Middle frontal gyrus (tissue), 1 donor: Measurements from ENCODE around the gene TRIO.

ENCODE experiments used
- DNase-seq: peaks from one replicate; pipeline ENCODE4 v3.0.0-alpha.2; 2015; ENCODE audit warnings: low spot score; ENCODE audit errors: extremely low spot score

Gene TRIO

DNA sequence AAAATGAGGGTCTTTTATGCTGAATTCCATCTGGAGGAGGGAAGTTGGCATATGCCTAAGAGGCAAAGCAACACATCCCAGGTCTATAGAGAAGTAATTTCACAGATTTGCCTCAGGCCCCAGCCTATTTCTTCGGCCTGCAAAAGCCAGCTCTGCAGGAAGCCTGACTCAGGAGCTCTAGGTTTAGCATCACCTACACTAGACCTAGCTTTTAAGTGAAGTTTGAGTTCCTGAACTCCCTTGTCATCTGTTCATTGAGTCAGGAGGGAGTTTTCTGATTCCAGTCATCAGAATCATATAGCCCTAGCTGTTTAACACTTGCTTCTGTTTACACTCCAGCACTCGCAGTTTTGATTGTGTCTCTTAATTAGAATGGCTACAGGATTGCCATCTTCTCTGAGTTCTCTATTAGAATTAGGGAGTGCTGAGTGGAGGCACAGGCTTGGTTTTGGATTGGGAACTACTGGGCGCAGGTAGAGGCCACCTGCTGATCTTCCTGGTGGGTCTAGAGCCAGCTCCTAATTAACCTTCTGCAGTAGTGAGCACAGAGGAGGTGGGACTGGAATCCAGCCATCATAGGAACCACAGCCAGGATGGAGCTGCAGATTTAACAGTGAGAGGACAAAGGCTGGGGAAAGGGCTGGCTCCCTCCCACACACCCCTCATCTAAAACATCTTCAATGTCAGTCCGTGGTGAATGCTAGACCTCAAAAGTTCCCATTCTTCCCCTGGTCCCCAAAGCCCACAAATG is 179.5 kb downstream of the TRIO start:
- DNase-seq = no peak

DNA sequence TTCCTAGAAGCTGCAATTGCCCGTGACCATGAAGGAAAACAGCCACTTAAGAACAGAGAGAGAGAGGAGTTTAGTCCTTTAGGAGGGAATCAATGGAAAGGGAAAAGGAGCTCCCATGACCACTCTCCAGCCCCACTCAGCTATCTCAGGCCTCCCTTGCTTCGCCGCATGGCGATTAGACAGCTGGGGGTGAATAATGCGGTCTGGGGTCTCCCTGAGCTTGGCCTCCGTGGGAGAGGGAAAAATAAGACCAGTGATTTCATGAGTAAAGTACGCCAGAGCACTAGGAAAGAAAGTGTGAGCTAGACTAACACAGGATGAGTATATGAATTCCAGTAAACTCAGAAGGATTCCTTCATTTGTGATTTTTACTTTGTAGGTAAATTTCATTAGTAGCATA is 180.3 kb downstream of the TRIO start:
- DNase-seq = no peak

DNA sequence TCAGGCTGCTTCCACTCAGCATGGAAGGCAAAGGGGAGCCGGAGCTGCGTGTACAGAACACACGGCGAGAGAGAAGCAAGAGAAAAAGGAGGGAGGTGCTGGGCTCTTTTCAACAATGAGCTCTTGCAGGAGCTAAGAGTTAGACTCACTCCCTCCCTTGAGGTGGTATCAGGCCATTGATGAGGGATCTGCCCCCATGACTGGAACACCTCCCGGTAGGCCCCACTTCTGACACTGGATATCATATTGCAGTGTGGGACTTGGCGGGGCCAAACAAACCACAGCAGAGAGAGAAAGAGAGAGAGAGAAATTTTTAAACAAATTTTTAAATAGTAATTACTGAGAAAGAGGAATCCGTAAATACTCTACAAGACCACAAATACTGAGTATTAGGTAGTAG is 182.2 kb downstream of the TRIO start:
- DNase-seq = no peak

DNA sequence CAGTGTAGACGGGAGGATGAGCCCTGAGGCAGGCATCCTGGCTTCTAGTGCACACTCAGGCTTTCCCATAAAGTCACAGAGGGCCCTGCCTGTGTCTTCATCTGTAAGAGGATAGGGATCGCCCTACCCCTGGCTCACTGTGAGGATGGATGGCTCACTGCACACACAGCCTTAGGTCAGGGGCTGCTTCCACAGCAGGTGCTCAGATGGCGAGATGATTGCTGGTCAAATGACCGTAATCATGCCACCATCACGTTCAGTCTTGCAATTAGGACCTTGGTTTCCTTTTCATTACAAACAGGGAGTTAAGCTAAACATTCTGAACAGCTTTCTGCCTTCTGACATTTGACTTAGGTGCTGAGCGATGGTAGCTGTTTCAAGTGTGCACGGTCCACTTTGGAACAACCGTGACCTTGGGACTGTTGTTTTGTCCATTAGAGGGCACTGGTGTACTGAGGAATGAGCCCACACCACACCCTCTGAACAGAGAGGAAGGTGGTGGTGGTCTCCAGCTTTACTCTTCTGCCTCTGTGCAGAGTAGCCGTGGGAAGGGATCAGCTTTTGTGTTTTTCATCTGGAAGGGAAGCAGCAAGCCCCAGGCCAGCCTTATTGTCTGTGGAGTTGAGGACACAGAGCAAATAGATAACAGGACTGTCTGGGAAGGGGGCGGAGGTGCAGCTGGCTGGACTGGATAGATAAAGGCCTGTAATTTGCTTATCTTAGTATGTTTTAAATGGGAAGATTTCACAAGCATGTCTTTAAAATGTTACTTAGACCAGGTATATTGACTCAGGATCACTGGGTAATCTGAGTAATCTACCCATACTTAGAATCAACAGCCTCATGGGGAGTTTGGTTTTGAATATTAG is 183.1 kb downstream of the TRIO start:
- no peak for DNase-seq

DNA sequence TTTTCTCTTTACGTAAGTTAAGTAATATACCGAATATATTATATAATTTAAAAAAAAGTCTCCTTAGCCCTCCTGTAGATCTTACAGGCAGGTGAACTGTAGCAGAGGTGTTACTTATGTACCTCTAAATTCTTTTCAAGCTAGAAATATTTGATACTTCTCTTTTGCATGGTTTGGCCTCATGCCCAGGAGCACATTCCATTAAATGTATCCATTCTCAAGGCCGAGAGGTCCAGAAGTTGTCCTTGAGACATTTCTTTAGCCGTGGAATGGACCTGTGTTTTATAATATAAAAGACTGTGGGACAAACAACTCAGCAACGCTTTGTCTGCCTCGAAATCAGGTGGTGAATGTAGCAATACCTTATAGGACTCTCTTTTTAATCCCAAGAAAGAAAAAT is 184.5 kb downstream of the TRIO start:
- no peak for DNase-seq

DNA sequence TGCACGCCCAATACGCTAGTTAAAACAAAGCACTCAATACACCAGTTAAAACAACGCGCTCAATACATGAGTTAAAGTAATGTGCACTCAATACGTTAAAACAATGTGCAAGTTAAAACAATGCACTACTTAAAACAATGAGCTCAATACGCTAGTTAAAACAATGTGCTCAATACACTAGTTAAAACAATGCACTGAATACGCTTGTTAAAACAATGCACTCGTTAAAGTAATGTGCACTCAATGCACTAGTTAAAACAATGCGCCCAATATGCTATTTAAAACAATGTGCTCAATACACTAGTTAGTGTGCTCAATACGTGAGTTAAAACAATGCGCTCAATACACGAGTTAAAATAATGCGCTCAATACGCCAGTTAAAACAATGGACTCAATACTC is 185.0 kb downstream of the TRIO start:
- no peak for DNase-seq

DNA sequence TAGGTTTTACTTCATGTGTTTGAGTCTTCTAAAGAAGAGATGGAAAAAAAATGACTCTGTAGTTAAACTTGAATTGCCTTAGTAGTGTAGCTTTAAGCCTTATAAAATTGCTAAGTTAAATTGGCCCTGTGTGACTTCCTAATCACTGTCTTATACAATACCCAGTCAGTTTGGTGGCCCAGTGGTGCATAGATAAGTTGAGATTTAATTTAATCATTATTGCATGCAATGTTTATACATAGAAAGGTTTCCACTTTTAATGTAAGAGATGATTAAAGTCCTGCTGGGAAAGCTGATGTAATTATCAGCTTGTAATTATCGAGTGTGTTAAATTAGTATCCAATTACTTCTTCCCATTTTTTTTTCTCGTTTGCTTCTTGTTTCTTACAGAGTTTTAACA is 187.1 kb downstream of the TRIO start:
- no peak for DNase-seq

DNA sequence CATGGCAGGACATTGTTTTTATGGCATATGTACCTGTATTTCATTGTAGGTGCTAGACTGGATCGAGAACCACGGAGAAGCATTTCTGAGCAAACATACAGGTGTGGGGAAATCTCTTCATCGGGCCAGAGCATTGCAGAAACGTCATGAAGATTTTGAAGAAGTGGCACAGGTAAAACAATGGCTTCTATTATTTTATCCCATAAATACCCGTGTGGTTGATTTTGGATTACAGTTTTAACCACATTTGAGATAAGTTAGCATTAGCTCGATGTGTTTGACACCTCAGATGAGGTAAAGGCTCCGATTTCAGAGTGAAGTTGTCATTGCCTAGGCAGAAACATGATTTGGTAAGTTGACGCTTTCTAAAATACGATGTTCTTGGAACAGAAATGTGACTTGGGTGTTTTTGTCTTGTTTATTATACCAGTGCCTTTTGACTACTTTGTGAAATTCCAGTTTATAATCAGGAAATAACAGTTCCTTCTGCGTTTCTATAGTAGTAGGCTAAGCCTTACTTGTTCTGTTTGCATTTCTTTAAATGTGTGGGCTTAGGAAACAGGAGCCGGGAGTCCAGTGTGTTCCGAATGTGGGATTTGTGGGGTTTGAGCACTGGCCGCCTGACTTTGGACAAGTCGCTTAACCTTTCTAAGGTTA is 187.7 kb downstream of the TRIO start:
- no peak for DNase-seq

DNA sequence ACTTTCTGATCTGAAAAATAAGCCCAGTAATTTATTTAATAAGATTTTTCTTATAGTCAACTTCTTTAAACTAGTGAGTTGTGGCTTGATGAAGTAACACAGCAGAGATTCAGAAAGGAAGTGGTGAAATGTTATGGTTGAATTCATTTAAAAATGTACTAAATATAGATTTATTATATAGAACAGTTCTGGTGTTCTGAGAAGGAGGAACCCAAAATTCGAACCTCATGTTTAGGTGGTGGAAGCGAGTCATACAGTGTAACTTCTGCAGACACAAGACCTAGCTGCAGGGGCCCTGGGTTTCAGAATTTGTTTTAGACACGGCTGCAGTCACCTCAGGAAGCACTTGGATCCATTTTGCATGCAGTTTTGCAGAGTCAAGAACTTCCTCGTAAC is 188.2 kb downstream of the TRIO start:
- DNase-seq = no peak

DNA sequence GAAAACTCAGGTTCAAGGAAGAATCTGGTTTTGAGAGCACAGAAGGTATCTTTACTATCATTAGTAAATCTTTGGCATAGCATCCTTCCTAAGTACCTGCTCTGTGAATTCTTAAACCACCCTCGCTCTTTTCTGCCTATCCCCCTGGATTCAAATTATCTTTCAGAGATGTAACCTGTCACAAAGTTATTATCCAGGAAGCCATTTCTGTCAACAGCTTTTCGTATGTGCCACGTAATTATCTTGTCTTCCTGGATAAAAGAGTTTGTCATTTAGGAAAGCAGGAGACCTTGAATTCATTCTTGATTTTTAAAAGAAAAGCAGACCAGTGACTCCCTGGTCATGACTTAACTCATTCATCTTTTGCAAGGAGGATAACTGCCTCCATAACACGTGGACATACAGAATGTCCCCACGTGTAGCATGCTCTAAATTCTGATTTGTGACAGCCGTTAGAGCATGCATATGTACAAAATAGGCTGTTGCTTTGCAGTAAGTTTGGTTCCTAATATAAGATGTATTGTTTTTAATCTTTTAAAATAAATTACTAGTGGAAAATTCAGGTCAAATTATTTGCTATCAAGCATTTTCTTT is 189.0 kb downstream of the TRIO start:
- no peak for DNase-seq

DNA sequence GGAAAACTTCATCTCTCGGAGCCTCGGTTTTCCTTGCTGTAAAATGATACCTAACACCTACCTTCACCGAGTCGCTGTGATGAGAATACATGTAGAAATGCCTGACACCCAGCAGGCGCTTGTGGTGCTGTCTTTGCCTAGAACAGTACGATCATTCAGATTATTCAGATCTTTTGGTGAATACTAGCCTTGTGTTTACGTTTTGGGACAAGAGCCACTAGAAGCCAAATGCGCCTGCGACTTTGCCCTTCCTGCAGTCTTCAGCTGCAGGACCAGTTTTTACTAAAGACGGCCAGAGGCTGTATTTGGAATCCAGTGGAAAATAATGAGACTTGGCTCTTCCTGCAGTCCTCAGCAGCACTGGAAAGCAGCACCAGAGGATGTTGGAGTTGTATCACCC is 189.6 kb downstream of the TRIO start:
- DNase-seq = no peak

DNA sequence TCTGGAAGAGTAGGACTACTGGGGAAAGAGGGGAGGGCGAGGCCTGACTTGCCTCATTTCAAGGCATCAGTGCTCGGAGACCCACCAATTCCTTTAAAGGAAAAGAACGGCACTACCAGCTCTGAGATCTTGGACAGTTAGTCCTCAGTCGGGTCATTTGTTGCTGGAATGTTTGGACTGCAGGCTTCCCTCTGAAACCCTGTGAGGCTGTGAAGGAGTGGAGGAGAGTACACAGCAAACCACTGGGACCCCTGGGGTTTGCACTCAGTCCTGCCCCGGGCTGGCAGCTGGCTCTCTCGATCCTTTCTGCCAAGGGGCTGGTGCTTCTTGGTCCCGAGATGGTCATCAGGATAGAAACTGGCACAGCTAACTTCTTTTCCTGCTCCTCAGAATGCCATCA is 194.5 kb downstream of the TRIO start:
- DNase-seq = no peak

DNA sequence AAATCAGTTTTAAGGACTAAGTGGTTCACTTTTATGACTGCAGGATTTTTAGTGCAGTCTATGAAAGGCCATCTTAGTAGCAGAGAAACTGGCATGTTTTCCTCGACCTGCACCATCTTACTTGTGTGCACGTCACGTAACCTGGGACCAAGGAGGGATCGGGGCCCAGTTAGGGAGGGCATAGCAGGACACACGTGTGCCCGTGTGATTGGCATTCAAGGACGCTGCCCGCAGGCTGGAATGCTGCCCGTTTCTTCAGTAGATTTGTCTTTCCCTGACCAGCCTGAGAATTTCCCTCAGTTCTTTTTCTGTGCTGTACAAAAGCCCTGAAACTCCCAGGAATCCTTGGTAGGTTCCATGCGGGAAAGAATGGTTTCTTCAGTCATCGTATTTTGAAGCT is 196.3 kb downstream of the TRIO start:
- no peak for DNase-seq

DNA sequence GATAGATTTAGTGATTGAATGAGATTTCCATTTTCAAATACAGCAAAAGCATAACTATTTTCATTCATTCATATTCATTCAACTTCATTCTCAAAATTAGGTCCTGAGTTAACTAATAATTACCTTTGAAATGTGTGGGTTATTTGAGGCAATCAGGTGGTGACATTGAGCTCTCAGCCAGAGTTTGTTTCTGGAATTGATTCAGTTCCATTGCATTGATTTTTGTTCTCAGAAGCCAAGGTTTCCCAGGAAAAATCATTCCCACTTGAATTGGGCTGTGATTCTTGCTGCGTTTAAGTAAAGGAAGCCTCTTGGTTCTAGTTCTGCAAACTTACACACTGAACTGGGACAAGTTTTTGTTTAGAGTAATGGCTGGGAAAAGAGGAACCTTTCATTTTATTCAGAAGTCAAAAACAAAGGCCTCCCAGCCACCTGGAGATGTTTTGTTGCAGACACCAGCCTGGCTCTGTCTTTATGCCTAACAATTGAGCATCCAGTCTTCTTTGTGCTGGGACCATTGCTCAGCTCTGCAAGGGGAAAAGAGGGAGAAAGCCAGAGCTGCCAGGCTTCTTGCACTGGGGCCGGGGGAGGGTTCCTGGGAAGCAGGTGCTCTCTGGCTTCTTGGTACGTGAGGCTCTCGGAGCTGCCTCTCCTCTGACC is 198.6 kb downstream of the TRIO start:
- DNase-seq = no peak

DNA sequence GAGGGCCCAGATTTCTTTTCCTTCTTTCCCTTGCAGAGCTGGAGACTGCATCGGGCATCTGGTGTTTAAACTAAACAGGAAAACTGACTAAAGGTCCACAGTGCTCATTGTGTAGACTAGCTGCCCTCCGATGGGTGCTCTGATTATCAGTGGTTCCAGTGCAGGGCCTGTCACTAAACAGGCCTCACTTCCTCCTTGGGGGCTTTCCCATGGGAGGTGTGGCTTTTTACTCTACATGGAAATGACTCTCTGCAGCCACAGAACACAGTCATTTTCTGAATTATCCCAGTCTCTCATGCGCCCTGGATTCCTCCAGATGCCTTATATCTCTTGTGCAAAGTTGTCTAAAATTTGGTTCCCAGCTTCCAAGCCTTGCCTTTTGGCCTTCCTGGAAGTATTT is 199.2 kb downstream of the TRIO start:
- DNase-seq = no peak

DNA sequence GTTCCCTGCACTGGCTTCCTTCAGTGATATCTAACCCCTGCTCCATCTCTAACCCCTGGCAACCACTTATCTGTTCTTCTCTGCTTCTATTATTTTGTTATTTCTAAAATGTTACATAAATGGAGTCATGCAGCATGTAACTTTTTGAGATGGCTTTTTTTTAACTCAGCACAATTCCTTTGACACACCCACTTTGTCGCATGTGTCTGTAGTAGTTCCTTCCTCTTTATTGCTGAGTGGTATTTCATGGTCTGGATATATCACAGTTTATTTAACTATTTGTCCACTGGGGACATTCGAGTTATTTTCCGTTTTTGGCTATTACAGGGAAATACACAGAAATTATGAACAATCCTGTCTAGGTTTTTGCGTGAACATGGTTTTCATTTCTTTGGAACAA is 200.2 kb downstream of the TRIO start:
- no peak for DNase-seq

DNA sequence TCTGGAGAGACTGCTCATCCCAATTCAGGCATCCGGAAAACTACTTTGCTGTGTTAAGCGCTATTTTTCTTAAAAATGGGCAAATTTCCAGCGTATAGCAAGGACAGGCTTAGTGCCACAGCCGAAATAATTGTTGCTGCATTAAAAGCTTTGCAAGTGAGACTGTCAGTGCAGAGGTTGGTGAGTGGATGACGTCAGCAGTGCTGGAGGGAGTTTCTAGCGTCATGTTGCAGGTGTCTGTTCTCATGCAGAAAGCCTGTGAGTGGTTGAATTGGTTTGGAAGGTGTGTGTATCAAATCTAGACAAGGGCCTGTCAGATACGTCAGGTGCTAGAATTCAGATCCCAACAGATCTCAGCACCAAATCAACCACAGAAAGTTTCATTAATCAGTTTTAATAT is 204.4 kb downstream of the TRIO start:
- no peak for DNase-seq

DNA sequence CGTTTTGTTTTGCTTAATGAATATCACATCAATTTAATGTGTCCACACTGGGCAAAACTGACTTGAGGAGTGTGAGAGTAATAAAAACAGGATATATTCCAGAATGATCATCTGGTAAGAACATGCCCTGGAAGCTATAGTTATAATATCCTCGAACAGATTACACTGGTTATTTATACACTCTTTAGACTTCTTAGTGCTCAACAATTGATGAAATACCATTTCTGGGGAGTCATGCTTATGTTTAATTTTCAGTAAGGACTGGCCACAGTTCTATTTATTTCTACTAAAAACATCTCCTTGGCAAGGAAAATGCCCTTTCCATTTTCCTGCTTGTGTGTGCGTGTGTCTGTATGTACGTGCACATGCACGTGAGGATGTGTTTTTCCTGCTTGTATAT is 205.0 kb downstream of the TRIO start:
- DNase-seq = no peak

DNA sequence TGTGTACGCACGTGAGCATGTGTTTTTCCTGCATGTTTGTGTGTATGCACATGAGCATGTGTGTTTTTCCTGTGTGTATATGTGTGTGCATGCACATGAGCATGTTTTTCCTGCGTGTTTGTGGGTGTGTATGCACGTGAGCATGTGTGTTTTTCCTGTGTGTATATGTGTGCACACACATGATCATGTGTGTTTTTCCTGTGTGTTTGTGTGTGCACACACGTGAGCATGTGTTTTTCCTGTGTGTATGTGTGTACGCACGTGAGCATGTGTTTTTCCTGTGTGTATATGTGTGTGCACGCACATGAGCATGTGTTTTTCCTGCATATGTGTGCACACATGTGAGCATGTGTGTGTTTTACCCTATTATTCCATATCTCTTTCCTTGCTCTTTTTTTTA is 205.9 kb downstream of the TRIO start:
- no peak for DNase-seq

DNA sequence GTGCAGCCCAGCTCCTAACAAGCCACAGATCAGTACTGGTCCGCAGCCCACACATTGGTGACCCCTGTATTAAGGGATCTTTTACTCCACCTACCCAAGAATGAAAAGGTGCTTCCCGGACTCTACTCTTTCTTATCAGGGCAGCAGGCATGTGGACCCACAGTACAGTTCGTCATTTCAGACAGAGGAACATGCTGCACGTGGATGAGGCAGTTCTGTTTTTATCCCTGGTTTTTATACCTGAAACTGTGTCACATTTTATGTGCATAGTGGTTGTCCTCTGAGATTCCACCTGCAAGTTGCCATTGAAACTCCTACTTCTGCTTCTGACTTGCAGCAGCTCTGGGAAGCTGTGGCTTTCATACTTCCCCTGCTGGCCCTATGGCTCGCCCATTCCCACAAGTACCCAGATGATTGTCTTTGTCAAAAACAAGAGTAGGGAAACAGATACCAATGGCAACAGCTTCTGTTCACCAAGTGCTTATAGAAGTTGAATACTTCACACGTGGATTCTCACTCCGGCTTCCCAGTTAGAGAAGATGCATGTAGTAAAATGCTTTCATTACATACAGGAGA is 208.0 kb downstream of the TRIO start:
- no peak for DNase-seq
